ENCODE data around the gene CORT. TPM values are rescaled to one million over a fixed set of nuclear protein-coding genes. Genes with fewer than 3 reads are reported as not detected.
A peak's percentile ranks its signal among the peaks of the same experiment; 100 is the strongest.

Gene CORT
- total RNA-seq, 1 experiment from 2014 or later, result not detected

DNA sequence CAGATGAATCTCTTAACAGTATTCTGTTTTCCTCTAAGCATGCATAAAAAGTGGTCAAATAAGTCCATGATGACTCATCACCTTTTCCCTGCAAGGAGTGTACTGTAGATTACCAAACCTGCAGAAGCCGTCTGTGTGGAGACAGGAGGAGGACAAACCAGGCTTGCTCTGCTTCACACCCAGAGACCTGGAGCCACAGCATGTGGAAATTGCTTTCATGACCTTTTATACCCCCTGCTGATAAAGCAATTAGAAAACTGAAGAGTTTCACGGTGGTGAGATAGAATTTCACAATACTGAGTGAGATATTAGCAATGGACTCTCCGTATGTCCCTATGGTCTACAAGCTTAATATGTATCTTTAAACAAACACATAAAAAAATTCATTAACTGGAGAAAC is 9.4 kb downstream of the CORT start:
- no peak overlapping the region for H3K27ac Mint-ChIP-seq (ENCODE audit: unreplicated experiment)
- H3K36me3 Mint-ChIP-seq (ENCODE audit: insufficient read depth, unreplicated experiment), result peaks cover 18% of the 10 kb centered on the region

GRCh38 chr1:10467078-10467477 is 17.2 kb downstream of the CORT start:
- Mint-ChIP-seq H3K4me3 (ENCODE audit: low read depth, unreplicated experiment) (no peak overlapping the region), H3K27ac (ENCODE audit: unreplicated experiment) (no peak overlapping the region), H3K36me3 (ENCODE audit: insufficient read depth, unreplicated experiment) (peaks cover 30% of the 10 kb centered on the region), H3K9me3 (ENCODE audit: low read depth, unreplicated experiment) (no peaks in the 10 kb centered on the region), H3K27me3 (ENCODE audit: unreplicated experiment) (no peaks in the 10 kb centered on the region), H3K4me1 (ENCODE audit: low read depth, unreplicated experiment) (no peaks in the 10 kb centered on the region)
- CTCF ChIA-PET, result no interaction called here
- no TSS peak for BruUV-seq (replicated peaks)
- intact Hi-C loops (cut with micrococcal nuclease; ENCODE audit: unreplicated experiment), result no loop called here
- no peak for DNase-seq
- TF ChIP-seq, protein P1, sequence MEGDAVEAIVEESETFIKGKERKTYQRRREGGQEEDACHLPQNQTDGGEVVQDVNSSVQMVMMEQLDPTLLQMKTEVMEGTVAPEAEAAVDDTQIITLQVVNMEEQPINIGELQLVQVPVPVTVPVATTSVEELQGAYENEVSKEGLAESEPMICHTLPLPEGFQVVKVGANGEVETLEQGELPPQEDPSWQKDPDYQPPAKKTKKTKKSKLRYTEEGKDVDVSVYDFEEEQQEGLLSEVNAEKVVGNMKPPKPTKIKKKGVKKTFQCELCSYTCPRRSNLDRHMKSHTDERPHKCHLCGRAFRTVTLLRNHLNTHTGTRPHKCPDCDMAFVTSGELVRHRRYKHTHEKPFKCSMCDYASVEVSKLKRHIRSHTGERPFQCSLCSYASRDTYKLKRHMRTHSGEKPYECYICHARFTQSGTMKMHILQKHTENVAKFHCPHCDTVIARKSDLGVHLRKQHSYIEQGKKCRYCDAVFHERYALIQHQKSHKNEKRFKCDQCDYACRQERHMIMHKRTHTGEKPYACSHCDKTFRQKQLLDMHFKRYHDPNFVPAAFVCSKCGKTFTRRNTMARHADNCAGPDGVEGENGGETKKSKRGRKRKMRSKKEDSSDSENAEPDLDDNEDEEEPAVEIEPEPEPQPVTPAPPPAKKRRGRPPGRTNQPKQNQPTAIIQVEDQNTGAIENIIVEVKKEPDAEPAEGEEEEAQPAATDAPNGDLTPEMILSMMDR (IDR thresholded peaks at IDR 0.05; ENCODE audit: unreplicated experiment), result no peak

More for the DNA sequence above, 9.4 kb downstream of the CORT start:
- Mint-ChIP-seq H3K4me3 (ENCODE audit: low read depth, unreplicated experiment) (no peak overlapping the region), H3K9me3 (ENCODE audit: low read depth, unreplicated experiment) (no peaks in the 10 kb centered on the region), H3K27me3 (ENCODE audit: unreplicated experiment) (no peaks in the 10 kb centered on the region), H3K4me1 (ENCODE audit: low read depth, unreplicated experiment) (no peaks in the 10 kb centered on the region)
- peak; percentile 40 for DNase-seq
- intact Hi-C loops (cut with micrococcal nuclease; ENCODE audit: unreplicated experiment), result no loop called here
- CTCF ChIA-PET, result interaction anchor here (0.7 kb wide), 1 partner anchor 84 kb away, joined by 7 read pairs; no protein-coding TSS in a partner anchor
- BruUV-seq (replicated peaks), result TSS peak; percentile 13
- TF ChIP-seq, protein P1 (IDR thresholded peaks at IDR 0.05; ENCODE audit: unreplicated experiment), result no peak

DNA sequence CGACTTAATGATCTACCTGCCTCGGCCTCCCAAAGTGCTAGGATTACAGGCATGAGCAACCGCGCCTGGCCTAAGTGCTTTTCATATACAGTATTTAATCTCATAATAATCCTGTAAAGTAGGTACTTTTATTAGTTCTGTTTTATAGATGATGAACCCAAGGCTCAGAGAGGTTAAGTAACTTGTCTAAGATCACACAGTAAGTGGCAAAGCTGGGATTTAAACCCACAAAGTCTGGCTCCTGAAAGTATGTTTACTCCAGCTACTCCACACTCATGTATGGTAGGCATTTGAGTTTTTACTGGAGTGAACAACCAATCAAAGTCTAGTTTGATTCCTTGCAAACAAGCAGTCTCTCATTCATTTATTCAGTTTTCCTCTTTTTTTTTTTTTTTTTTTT is 20.2 kb downstream of the CORT start:
- no peaks in the 10 kb centered on the region for H3K4me1 Mint-ChIP-seq (ENCODE audit: low read depth, unreplicated experiment)
- no peak for DNase-seq
- H3K4me3 Mint-ChIP-seq (ENCODE audit: low read depth, unreplicated experiment), result no peak overlapping the region
- no TSS peak for BruUV-seq (replicated peaks)
- CTCF ChIA-PET, result interaction anchor here (0.6 kb wide), 1 partner anchor 15 kb away, joined by 7 read pairs; no protein-coding TSS in a partner anchor
- TF ChIP-seq, protein P1 (IDR thresholded peaks at IDR 0.05; ENCODE audit: unreplicated experiment), result no peak
- H3K27me3 Mint-ChIP-seq (ENCODE audit: unreplicated experiment), result no peaks in the 10 kb centered on the region
- H3K9me3 Mint-ChIP-seq (ENCODE audit: low read depth, unreplicated experiment), result no peaks in the 10 kb centered on the region
- no peak overlapping the region for H3K27ac Mint-ChIP-seq (ENCODE audit: unreplicated experiment)
- peaks cover 43% of the 10 kb centered on the region for H3K36me3 Mint-ChIP-seq (ENCODE audit: insufficient read depth, unreplicated experiment)
- intact Hi-C loops (cut with micrococcal nuclease; ENCODE audit: unreplicated experiment), result no loop called here

GRCh38 chr1:10471411-10472219 is 21.8 kb downstream of the CORT start:
- BruUV-seq (replicated peaks), result TSS peak; percentile 73
- CTCF ChIA-PET, result no interaction called here
- H3K9me3 Mint-ChIP-seq (ENCODE audit: low read depth, unreplicated experiment), result no peaks in the 10 kb centered on the region
- DNase-seq, result peak; percentile 8
- H3K27ac Mint-ChIP-seq (ENCODE audit: unreplicated experiment), result peak overlapping the region; percentile 87
- TF ChIP-seq, protein P1 (IDR thresholded peaks at IDR 0.05; ENCODE audit: unreplicated experiment), result no peak
- H3K4me1 Mint-ChIP-seq (ENCODE audit: low read depth, unreplicated experiment), result no peaks in the 10 kb centered on the region
- peak overlapping the region; percentile 96 for H3K4me3 Mint-ChIP-seq (ENCODE audit: low read depth, unreplicated experiment)
- peaks cover 52% of the 10 kb centered on the region for H3K36me3 Mint-ChIP-seq (ENCODE audit: insufficient read depth, unreplicated experiment)
- H3K27me3 Mint-ChIP-seq (ENCODE audit: unreplicated experiment), result no peaks in the 10 kb centered on the region
- intact Hi-C loops (cut with micrococcal nuclease; ENCODE audit: unreplicated experiment), result no loop called here
